ENCODE measurements around the gene AGBL4.
"Not testable (repeated sequence)": the region's sequence is repeated elsewhere in the genome, so short reads cannot be mapped to it uniquely, and the experiment has no call there.

AGBL4 gene

DNA sequence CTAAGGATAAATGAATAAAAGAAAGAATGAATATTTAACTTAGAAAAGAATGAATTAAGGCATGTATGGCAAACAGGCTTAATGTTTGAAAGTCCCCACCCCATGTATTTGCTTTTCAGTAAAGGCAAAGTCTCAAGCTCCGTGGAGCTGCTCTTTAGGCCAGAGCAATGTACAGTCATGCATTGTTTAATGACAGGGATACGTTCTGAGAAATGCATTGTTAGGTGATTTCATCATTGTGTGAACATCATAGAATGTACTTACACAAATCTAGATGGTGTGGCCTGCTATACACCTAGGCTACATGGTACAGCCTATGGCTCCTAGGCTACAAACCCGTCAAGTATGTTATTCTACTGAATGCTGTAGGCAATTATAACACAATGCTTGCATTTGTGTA lies 1500.2 kb downstream of the AGBL4 start:
- no peaks in the 10 kb centered on the region for H3K36me3 ChIP-seq
- no peak overlapping the region for H3K27ac ChIP-seq
- peaks cover 0 to 3% of the 10 kb centered on the region in 2 donors for H3K27me3 ChIP-seq
- intact Hi-C loops (cut with DNase I; ENCODE audit: low total_unique reads): no loop called here
- H3K4me1 ChIP-seq: no peaks in the 10 kb centered on the region
- no peak overlapping the region for H3K4me3 ChIP-seq
- no peak for TF ChIP-seq CTCF (IDR thresholded peaks at IDR 0.05)
- no peak for DNase-seq
- H3K9me3 ChIP-seq: no peaks in the 10 kb centered on the region

GRCh38 chr1:48519896-48520295 lies 1503.9 kb downstream of the AGBL4 start:
- H3K9me3 ChIP-seq; H3K36me3 ChIP-seq; DNase-seq; H3K4me3 ChIP-seq; H3K4me1 ChIP-seq; H3K27me3 ChIP-seq; intact Hi-C loops (cut with DNase I; ENCODE audit: low total_unique reads); H3K27ac ChIP-seq: not testable (repeated sequence)

DNA sequence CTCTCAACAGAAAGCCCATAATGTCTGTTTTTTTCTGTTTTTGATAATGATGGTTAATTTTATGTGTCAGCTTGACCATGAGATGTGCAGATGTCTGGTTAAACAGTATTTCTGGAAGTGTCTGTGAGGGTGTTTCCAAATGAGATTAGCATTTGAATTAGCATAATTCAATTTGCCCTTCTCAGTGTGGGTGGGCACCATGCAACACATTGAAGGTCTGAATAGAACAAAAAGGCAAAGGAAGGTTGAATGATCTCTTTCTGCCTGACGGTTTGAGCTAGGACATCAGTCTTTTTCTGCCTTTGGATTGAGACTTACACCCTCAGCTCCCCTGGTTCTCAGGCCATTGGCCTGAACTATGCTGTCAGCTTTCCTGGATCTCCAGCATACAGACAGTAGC lies 1516.9 kb downstream of the AGBL4 start:
- no peak for DNase-seq
- no peaks in the 10 kb centered on the region for H3K4me1 ChIP-seq
- intact Hi-C loops (cut with DNase I; ENCODE audit: low total_unique reads): no loop called here
- H3K9me3 ChIP-seq: no peaks in the 10 kb centered on the region
- no peak overlapping the region for H3K27ac ChIP-seq
- no peak overlapping the region for H3K4me3 ChIP-seq
- TF ChIP-seq CTCF (IDR thresholded peaks at IDR 0.05): no peak
- H3K27me3 ChIP-seq: no peaks in the 10 kb centered on the region
- no peaks in the 10 kb centered on the region for H3K36me3 ChIP-seq

GRCh38 chr1:48500541-48501450 lies 1523.0 kb downstream of the AGBL4 start:
- H3K4me1 ChIP-seq: peaks cover 0 to 7% (median 0%) of the 10 kb centered on the region in 4 donors
- no peaks in the 10 kb centered on the region for H3K27me3 ChIP-seq
- no peaks in the 10 kb centered on the region for H3K36me3 ChIP-seq
- DNase-seq: no peak
- no peaks in the 10 kb centered on the region for H3K9me3 ChIP-seq
- H3K27ac ChIP-seq: no peak overlapping the region
- TF ChIP-seq CTCF (IDR thresholded peaks at IDR 0.05): no peak
- H3K4me3 ChIP-seq: no peak overlapping the region
- intact Hi-C loops (cut with DNase I; ENCODE audit: low total_unique reads): no loop called here

DNA sequence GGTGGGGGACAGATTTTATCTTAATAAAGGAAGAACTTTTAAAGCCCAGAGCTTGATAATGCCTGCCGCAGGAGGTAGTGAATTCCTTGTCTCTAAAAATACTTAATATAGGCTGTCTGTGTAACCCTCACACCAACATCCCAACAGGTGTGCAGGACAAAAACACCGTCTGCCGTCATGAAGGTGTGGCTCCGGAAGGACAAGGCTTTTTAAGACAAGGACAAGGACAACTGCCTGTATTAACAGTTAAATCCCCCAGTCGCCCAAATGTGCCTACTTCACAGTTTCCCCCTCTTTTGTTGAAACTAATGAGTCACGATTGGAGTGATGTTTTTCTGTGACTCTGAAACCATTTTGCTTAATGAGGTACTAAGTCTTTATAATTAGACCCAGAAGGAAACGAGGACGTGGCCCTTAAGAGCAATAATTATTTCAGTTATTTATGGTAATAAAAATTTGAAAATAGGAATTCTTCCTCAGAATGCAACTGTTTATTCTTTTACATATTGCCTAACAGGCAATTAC lies 1524.5 kb downstream of the AGBL4 start:
- Histone ChIP-seq H3K4me1 (peaks cover 0 to 12% (median 5%) of the 10 kb centered on the region in 4 donors), H3K27ac (no peak overlapping the region), H3K36me3 (no peaks in the 10 kb centered on the region), H3K27me3 (no peaks in the 10 kb centered on the region), H3K9me3 (no peaks in the 10 kb centered on the region), H3K4me3 (no peak overlapping the region)
- DNase-seq: no peak
- intact Hi-C loops (cut with DNase I; ENCODE audit: low total_unique reads): loop anchor here (2.0 to 10.0 kb wide), 2 partner anchors 144 to 388 kb away; no protein-coding TSS in a partner anchor
- TF ChIP-seq CTCF (IDR thresholded peaks at IDR 0.05): no peak

DNA sequence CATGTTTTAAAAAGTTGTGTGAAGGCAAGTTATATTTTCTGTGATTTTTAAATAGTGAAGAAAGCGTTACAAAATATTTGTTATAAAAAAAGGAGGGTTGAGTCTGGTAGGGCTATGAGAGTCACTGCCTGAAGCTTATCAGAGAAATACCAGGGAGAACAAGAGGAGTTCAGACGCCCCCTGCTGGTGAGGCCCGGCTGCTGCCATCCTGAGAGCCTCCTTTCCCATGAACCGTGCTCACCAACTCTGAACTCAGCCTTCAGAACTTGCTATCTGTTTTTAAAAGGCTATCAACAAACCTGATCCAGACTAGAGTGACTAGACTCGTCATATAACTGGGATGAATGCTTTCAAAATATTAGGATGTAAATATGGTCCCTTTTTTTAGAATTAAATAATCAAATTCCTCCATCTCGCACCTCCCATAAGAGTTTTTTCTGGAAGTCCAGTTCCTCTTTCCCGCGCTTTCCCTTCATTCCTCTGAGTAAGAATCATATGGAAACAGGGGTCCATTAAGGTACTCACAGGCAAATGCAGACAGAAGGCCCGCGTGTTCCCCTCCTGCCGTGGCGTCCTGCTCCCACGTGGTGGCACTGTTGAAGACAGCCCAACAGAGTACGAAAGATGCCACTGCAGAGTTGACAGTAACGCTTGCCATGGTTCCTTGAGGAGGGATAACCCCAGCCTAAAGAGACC lies 1525.5 kb downstream of the AGBL4 start:
- peak; percentile 80 to 88 for DNase-seq
- Histone ChIP-seq H3K36me3 (no peaks in the 10 kb centered on the region), H3K27ac (no peak overlapping the region), H3K27me3 (no peaks in the 10 kb centered on the region), H3K4me1 (peaks cover 0 to 17% (median 8%) of the 10 kb centered on the region in 4 donors), H3K9me3 (no peaks in the 10 kb centered on the region), H3K4me3 (no peak overlapping the region)
- intact Hi-C loops (cut with DNase I; ENCODE audit: low total_unique reads): loop anchor here (2.0 to 10.0 kb wide), 2 partner anchors 143 to 387 kb away; no protein-coding TSS in a partner anchor
- TF ChIP-seq CTCF (IDR thresholded peaks at IDR 0.05): peak; percentile 85 to 90
